GM23338 (cell line): ENCODE data around the gene LRMDA. TPM values are rescaled to one million over a fixed set of nuclear protein-coding genes. Genes with fewer than 3 reads are reported as not detected.

Experiments
- ATAC-seq: fragments of 200-7000 bp; cut with Tn5 transposase; 3 replicates; pipeline ENCODE4 v1.9.1; 2020
- DNase-seq: peaks from one replicate; pipeline ENCODE4 v3.0.0-alpha.2; 2015; ENCODE audit warnings: low spot score
- H2AFZ ChIP-seq: fragments of 200-600 bp; sonication (generic); 2 replicates; pipeline ENCODE4 v1.8.0; 2016; ENCODE audit warnings: antibody characterized with exemption, mild to moderate bottlenecking, moderate library complexity
- H3F3A ChIP-seq: fragments of 200-600 bp; sonication (generic); replicated peaks from 2 replicates; pipeline ENCODE4 v1.8.0; 2017; ENCODE audit warnings: antibody characterized with exemption, mixed run types, low read depth
- H3K27ac ChIP-seq: fragments of 200-600 bp; sonication (generic); 2 replicates; pipeline ENCODE4 v1.6.1; 2016; ENCODE audit warnings: low read depth
- H3K27me3 ChIP-seq: fragments of 200-600 bp; sonication (generic); 2 replicates; pipeline ENCODE4 v1.8.0; 2016; ENCODE audit warnings: mild to moderate bottlenecking, mixed run types, moderate library complexity; ENCODE audit not compliant: insufficient read depth
- H3K36me3 ChIP-seq: fragments of 200-600 bp; sonication (generic); 2 replicates; pipeline ENCODE4 v1.8.0; 2016; ENCODE audit warnings: mild to moderate bottlenecking; ENCODE audit not compliant: insufficient read depth
- H3K4me1 ChIP-seq: fragments of 200-600 bp; sonication (generic); 2 replicates; pipeline ENCODE4 v1.8.0; 2016; ENCODE audit warnings: mild to moderate bottlenecking, moderate library complexity; ENCODE audit not compliant: insufficient read depth
- H3K4me2 ChIP-seq: fragments of 200-600 bp; sonication (generic); 2 replicates; pipeline ENCODE4 v1.7.1; 2017; ENCODE audit warnings: mixed run types
- H3K4me3 ChIP-seq: fragments of 200-600 bp; sonication (generic); 2 replicates; pipeline ENCODE4 v1.6.1; 2016; ENCODE audit warnings: mixed run types
- H3K79me2 ChIP-seq: fragments of 200-600 bp; sonication (generic); replicated peaks from 2 replicates; pipeline ENCODE4 v1.8.0; 2017; ENCODE audit warnings: mild to moderate bottlenecking; ENCODE audit not compliant: insufficient read depth
- H3K9me2 ChIP-seq: fragments of 200-600 bp; sonication (generic); 2 replicates; pipeline ENCODE4 v1.8.0; 2017; ENCODE audit not compliant: insufficient read depth
- H4K20me1 ChIP-seq: fragments of 200-600 bp; sonication (generic); replicated peaks from 2 replicates; pipeline ENCODE4 v1.8.0; 2017; ENCODE audit warnings: mild to moderate bottlenecking; ENCODE audit not compliant: insufficient read depth
- H3K27ac Mint-ChIP-seq: 2 replicates; pipeline ENCODE4 v1.8.0; 2020; ENCODE audit warnings: inconsistent platforms, mild to moderate bottlenecking, moderate library complexity, mixed read lengths
- H3K27me3 Mint-ChIP-seq: 3 replicates; pipeline ENCODE4 v1.8.0; 2022; ENCODE audit warnings: low read depth, mild to moderate bottlenecking, moderate library complexity, mixed read lengths, inconsistent platforms; ENCODE audit not compliant: insufficient read depth, poor library complexity
- H3K36me3 Mint-ChIP-seq: 3 replicates; pipeline ENCODE4 v1.8.0; 2021; ENCODE audit warnings: low read depth, mild to moderate bottlenecking, inconsistent platforms, moderate library complexity, mixed read lengths
- H3K4me1 Mint-ChIP-seq: 3 replicates; pipeline ENCODE4 v1.8.0; 2020; ENCODE audit warnings: mild to moderate bottlenecking, inconsistent platforms, mixed read lengths
- H3K4me3 Mint-ChIP-seq: 3 replicates; pipeline ENCODE4 v1.8.0; 2021; ENCODE audit warnings: moderate library complexity, mild to moderate bottlenecking, inconsistent platforms, mixed read lengths
- H3K9me3 Mint-ChIP-seq: 3 replicates; pipeline ENCODE4 v1.8.0; 2020; ENCODE audit warnings: moderate library complexity, mild to moderate bottlenecking, inconsistent platforms, mixed read lengths
- CREB1 ChIP-seq: fragments of 250-450 bp; sonication (Bioruptor Pico); IDR thresholded peaks from 2 replicates; pipeline ENCODE4 v1.5.0; 2020; ENCODE audit warnings: low read depth, mild to moderate bottlenecking, moderate library complexity
- EZH2 ChIP-seq: fragments of 200-600 bp; sonication (generic); IDR thresholded peaks from one replicate; pipeline ENCODE4 v1.8.0; 2017; ENCODE audit warnings: antibody characterized with exemption, mild to moderate bottlenecking, low read depth; ENCODE audit not compliant: unreplicated experiment
- EZH2phosphoT487 ChIP-seq: fragments of 200-600 bp; sonication (generic); IDR thresholded peaks from one replicate; pipeline ENCODE4 v1.8.1; 2018; ENCODE audit warnings: antibody characterized with exemption; ENCODE audit not compliant: unreplicated experiment
- JUNB ChIP-seq: IDR thresholded peaks from one replicate; pipeline ENCODE4 v1.6.1; 2016; ENCODE audit warnings: antibody characterized with exemption; ENCODE audit not compliant: unreplicated experiment
- NANOG ChIP-seq: IDR thresholded peaks from 2 replicates; pipeline ENCODE4 v1.6.1; 2016; ENCODE audit warnings: antibody characterized with exemption, borderline replicate concordance
- POLR2AphosphoS5 ChIP-seq: IDR thresholded peaks from 2 replicates; pipeline ENCODE4 v1.6.1; 2016; ENCODE audit warnings: antibody characterized with exemption, low read depth
- STAT1 ChIP-seq: IDR thresholded peaks from one replicate; pipeline ENCODE4 v1.6.1; 2016; ENCODE audit warnings: antibody characterized with exemption; ENCODE audit not compliant: unreplicated experiment
- ZNF114 ChIP-seq: fragments of 250-450 bp; sonication (Bioruptor Pico); IDR thresholded peaks from 2 replicates; pipeline ENCODE4 v1.5.0; 2020; ENCODE audit warnings: mild to moderate bottlenecking, moderate library complexity
- ZNF331 ChIP-seq: fragments of 250-450 bp; sonication (Bioruptor Pico); IDR thresholded peaks from 2 replicates; pipeline ENCODE4 v1.5.0; 2020; ENCODE audit warnings: low read depth, mild to moderate bottlenecking, moderate library complexity
- polyA plus RNA-seq: library from polyadenylated mRNA; unstranded; fragments of >200 nt; fragmentation: Nextera tagmentation; extraction: Ambion mirVana; gene quantifications from 2 replicates; pipeline ENCODE4 v1.2.1, GENCODE V29; 2016
- total RNA-seq: library from RNA; depleted of rRNA; stranded (reverse); fragments of >200 nt; shearing (Covaris generic); gene quantifications from 2 replicates; pipeline ENCODE4 v1.2.3, GENCODE V29; 2014
- TF ChIP-seq, protein P1 (sequence below): IDR thresholded peaks from 2 replicates; pipeline ENCODE4 v1.6.1; 2016; ENCODE audit warnings: antibody characterized with exemption
- TF ChIP-seq, protein P2 (sequence below): IDR thresholded peaks from one replicate; pipeline ENCODE4 v1.6.1; 2018; ENCODE audit warnings: antibody characterized with exemption; ENCODE audit not compliant: unreplicated experiment
- TF ChIP-seq, protein P3 (sequence below), 2 experiments: fragments of 200-600 bp in 1 of 2; sonication (generic) in 1 of 2; conservative IDR thresholded peaks; 2 replicates each; pipeline versions ENCODE4 v1.5.1 to v1.6.1; 2016 to 2017; ENCODE audit warnings: antibody characterized with exemption in 2 of 2, low read depth in 2 of 2, mild to moderate bottlenecking in 2 of 2, moderate library complexity in 1 of 2

LRMDA gene
- total and polyA plus RNA-seq, 2 experiments from 2014 or later, result 0.90 to 1.8 TPM

DNA sequence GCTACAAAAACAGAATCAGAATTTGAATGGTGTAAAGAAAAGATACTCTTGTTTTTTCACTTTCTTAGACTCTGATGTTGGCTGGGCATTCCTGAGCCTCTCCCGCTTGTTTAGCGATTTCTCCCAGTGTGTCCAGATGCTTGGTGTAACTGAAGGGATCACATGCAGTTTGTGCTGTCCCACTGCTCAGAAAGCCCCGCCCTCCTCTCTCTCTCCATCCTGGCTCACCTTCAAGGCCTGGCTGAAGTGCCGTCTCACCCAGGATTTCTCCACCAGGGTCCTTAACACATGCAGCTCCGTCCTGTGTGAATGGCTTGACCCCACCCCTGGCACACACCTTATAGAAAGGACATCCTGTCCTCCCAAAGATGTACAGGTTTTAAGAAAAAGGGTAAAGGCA is 437.1 kb downstream of the LRMDA start:
- Mint-ChIP-seq H3K4me1 (no peaks in the 10 kb centered on the region), H3K27ac (no peak overlapping the region), H3K27me3 (peaks cover 2% of the 10 kb centered on the region), H3K9me3 (no peaks in the 10 kb centered on the region), H3K4me3 (no peak overlapping the region), H3K36me3 (no peaks in the 10 kb centered on the region)
- Histone ChIP-seq H3K4me2 (no peak overlapping the region), H2AFZ (no peak overlapping the region; the same call in 1 of the 2 replicates), H3F3A (no peaks in the 10 kb centered on the region), H3K36me3 (no peaks in the 10 kb centered on the region), H3K9me2 (no peaks in the 10 kb centered on the region), H3K27me3 (no peaks in the 10 kb centered on the region), H4K20me1 (no peaks in the 10 kb centered on the region), H3K27ac (no peak overlapping the region), H3K4me3 (no peak overlapping the region), H3K79me2 (no peaks in the 10 kb centered on the region), H3K4me1 (no peaks in the 10 kb centered on the region)
- TF ChIP-seq NANOG (no peak), ZNF331 (CRISPR knock-in tag) (no peak), POLR2AphosphoS5 (no peak), ZNF114 (CRISPR knock-in tag) (no peak), EZH2 (no peak), CREB1 (CRISPR knock-in tag) (no peak), EZH2phosphoT487 (no peak), JUNB (no peak), STAT1 (no peak)
- TF ChIP-seq, protein P1, sequence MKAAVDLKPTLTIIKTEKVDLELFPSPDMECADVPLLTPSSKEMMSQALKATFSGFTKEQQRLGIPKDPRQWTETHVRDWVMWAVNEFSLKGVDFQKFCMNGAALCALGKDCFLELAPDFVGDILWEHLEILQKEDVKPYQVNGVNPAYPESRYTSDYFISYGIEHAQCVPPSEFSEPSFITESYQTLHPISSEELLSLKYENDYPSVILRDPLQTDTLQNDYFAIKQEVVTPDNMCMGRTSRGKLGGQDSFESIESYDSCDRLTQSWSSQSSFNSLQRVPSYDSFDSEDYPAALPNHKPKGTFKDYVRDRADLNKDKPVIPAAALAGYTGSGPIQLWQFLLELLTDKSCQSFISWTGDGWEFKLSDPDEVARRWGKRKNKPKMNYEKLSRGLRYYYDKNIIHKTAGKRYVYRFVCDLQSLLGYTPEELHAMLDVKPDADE, result no peak
- TF ChIP-seq, protein P2, sequence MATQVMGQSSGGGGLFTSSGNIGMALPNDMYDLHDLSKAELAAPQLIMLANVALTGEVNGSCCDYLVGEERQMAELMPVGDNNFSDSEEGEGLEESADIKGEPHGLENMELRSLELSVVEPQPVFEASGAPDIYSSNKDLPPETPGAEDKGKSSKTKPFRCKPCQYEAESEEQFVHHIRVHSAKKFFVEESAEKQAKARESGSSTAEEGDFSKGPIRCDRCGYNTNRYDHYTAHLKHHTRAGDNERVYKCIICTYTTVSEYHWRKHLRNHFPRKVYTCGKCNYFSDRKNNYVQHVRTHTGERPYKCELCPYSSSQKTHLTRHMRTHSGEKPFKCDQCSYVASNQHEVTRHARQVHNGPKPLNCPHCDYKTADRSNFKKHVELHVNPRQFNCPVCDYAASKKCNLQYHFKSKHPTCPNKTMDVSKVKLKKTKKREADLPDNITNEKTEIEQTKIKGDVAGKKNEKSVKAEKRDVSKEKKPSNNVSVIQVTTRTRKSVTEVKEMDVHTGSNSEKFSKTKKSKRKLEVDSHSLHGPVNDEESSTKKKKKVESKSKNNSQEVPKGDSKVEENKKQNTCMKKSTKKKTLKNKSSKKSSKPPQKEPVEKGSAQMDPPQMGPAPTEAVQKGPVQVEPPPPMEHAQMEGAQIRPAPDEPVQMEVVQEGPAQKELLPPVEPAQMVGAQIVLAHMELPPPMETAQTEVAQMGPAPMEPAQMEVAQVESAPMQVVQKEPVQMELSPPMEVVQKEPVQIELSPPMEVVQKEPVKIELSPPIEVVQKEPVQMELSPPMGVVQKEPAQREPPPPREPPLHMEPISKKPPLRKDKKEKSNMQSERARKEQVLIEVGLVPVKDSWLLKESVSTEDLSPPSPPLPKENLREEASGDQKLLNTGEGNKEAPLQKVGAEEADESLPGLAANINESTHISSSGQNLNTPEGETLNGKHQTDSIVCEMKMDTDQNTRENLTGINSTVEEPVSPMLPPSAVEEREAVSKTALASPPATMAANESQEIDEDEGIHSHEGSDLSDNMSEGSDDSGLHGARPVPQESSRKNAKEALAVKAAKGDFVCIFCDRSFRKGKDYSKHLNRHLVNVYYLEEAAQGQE, result no peak
- TF ChIP-seq, protein P3, sequence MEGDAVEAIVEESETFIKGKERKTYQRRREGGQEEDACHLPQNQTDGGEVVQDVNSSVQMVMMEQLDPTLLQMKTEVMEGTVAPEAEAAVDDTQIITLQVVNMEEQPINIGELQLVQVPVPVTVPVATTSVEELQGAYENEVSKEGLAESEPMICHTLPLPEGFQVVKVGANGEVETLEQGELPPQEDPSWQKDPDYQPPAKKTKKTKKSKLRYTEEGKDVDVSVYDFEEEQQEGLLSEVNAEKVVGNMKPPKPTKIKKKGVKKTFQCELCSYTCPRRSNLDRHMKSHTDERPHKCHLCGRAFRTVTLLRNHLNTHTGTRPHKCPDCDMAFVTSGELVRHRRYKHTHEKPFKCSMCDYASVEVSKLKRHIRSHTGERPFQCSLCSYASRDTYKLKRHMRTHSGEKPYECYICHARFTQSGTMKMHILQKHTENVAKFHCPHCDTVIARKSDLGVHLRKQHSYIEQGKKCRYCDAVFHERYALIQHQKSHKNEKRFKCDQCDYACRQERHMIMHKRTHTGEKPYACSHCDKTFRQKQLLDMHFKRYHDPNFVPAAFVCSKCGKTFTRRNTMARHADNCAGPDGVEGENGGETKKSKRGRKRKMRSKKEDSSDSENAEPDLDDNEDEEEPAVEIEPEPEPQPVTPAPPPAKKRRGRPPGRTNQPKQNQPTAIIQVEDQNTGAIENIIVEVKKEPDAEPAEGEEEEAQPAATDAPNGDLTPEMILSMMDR (conservative IDR thresholded peaks at IDR 0.05; ENCODE audit: low read depth in 2 of 2), result no peak
- ATAC-seq, result no peak; the same call in 2 of the 3 replicates
- no peak for DNase-seq
